ENCODE results near the gene ELOVL2. TPM values are rescaled to one million over a fixed set of nuclear protein-coding genes. Genes with fewer than 3 reads are reported as not detected.

The ELOVL2 gene
- total RNA-seq, 1 donor from 2014 or later: 0.31 TPM

- no peak for DNase-seq (ENCODE audit: low spot score)
Observed at GRCh38 chr6:11058406-11058805, 14.3 kb upstream of the ELOVL2 start.

- DNase-seq (ENCODE audit: low spot score): no peak
Observed at GRCh38 chr6:11056871-11057270, 12.8 kb upstream of the ELOVL2 start.

DNA sequence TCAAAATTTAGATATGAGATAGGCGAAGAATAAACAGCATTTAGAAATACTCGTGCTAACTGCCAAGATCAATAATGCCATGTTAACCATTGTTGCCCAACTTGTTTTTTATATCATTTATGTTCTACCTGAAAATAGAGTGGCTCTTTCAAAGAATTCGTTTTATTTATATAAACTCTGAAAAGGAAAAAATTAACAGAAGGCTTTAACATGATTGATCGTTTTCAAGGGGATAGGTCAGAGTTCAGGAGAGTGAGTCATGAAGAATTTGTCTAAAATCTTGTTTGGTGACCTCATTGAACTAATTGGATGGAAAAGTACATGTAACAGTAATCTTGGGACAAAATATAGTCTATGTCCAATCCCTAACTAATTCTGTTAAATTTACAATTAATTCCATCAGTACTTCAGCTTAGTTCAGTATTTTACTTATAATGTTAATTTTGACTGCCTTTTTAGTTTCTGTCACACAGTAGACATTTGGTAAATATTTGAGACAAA lies 11.1 kb upstream of the ELOVL2 start:
- no peak for DNase-seq (ENCODE audit: low spot score)

- DNase-seq (ENCODE audit: low spot score): no peak
Observed at GRCh38 chr6:11054722-11055121, 10.6 kb upstream of the ELOVL2 start.

DNA sequence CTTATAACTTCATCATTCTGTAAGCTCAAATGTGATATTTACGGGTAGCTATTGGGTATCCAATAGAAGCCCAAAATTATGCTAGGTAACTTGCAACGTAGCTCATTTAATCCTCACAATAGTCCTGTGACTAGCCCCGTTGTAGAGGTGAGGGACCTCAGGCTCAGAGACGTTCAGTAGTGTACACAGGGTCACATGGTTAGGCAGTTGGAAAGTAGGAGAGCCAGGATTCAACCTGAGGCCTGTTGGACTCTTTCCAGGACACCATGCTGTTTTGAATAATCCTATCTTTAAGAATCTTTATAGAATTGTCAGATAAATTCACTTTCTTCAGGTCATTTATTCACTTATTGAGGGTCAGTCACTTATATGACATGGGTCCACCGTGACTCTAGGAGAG lies 9.2 kb upstream of the ELOVL2 start:
- no peak for DNase-seq (ENCODE audit: low spot score)

DNA sequence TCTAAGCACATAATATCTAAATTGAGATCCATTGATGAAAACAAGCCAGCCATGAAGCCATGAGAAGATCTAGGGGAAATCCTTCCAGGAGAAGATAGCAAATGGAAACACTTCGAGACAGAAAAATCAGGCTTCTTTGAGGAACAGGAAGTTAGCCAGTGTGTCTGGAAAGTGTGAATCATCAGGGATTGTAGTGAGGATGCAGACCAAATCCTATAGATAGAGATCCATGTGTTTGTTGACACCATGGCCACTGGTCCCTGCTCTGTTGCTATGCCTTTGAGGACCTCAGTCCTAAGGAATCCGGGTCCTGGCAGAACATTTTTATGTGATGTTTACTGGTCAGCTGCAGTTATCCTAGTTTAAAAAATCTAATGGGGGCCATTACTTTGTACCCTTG lies 6.6 kb upstream of the ELOVL2 start:
- DNase-seq (ENCODE audit: low spot score): no peak

- DNase-seq (ENCODE audit: low spot score): no peak
Observed at GRCh38 chr6:11044712-11045167, 635 bp upstream of the ELOVL2 start.

GRCh38 chr6:11043378-11043960 lies 636 bp downstream of the ELOVL2 start:
- DNase-seq (ENCODE audit: low spot score): no peak

- no peak for DNase-seq (ENCODE audit: low spot score)
Observed at GRCh38 chr6:11042750-11043377, 1.2 kb downstream of the ELOVL2 start.

DNA sequence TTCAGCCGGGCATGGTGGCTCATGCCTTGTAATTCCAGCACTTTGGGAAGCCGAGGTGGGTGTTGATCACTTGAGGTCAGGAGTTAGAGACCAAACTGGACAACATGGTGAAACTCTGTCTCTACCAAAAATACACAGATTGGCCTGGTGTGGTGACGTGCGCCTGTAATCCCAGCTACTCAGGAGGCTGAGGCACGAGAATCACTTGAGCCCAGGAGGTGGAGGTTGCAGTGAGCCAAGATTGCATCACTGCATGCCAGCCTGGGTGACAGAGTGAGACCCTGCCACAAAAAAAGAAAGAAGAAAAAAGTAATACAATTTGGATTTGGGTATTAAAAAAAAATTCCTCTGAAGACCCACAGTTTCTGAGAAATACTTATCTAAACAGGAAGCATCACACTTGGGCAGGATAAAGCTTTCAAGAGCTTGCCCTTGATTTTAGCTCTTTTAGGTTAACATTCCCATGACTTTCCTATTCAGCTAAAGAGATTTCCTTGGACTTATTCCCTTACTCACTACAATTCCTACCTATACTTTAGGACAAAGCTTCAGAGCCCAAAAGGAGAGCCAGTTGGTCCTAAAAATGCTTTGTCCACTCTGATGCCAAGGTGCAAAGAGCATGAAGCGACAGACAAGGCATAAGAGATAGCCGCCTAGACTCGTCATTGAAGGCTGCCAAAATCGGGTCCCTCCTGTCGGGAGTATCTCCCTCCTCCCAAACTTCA lies 1.9 kb downstream of the ELOVL2 start:
- no peak for DNase-seq (ENCODE audit: low spot score)

DNA sequence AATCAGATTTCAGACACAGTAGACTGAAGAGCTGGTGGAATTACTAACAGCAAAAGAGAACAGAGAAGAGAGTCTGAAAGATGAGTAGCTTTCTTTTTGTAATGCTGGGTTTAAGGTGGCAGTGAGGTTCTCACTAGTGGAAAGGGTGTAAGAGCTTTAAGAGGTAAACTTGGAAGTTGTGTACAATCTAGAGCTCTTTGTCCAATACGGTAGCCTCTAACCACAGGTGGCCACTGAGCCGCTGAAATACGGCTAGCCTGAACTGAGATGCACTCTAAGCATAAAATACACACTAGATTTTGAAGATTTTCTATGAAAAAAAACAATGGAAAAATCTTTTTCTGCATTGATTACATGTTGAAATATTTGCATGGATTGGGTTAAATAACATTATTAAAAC lies 4.0 kb downstream of the ELOVL2 start:
- no peak for DNase-seq (ENCODE audit: low spot score)

GRCh38 chr6:11039040-11039439 lies 5.1 kb downstream of the ELOVL2 start:
- no peak for DNase-seq (ENCODE audit: low spot score)

GRCh38 chr6:11036977-11037430 lies 7.1 kb downstream of the ELOVL2 start:
- DNase-seq (ENCODE audit: low spot score): no peak

GRCh38 chr6:11036351-11036740 lies 7.8 kb downstream of the ELOVL2 start:
- no peak for DNase-seq (ENCODE audit: low spot score)

DNA sequence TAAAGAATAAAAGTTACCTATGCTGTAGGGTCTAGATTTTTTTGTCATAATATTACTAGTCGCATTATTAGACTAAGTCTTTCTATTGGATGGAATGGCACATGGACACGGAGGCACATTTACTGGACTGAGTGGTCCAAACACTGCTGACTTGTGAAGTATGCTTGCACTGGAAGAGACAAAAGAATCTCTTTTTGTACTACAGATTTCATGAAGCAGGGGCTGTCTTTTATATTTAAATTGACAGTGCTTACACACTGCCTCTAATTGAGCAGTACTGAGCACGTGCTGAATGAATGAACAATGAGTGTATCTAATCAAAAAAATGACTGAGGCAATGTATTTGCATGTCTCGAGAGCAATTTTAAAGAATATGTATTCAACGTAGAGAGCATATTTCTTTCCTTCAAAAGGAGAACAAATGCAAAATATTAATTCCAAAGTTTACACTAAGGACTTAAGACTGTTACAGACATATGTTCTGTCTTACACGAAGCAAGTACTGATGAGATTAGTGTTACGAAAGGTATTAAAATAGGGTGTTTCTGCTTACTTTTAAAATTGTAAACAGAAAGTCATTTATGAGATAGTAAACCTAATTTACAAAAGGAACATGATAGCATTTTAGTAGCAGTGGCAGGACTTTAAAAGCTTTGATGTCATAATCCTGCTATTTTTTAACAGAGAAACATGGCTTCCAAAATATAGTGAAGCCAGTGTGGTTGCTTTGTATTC lies 8.3 kb downstream of the ELOVL2 start:
- no peak for DNase-seq (ENCODE audit: low spot score)

GRCh38 chr6:11033825-11034224 lies 10.3 kb downstream of the ELOVL2 start:
- DNase-seq (ENCODE audit: low spot score): no peak

DNA sequence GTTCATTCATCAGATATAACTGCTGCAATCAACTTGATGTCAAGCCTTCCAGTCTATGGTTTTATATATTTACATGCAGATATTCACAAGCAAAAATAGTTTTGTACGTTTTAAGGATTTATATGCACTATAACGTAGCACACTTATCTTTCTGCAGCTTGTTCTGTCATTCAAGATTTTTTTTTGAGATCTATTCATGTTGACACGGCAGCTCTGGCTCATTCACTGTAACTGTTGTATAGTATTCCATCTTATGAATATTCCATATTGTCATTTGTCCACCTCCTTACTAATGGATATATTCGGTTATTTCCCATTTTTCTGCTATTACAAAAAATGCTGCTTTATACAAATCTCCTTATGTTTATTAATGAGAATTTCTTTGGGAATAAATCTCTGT lies 13.2 kb downstream of the ELOVL2 start:
- DNase-seq (ENCODE audit: low spot score): no peak

DNA sequence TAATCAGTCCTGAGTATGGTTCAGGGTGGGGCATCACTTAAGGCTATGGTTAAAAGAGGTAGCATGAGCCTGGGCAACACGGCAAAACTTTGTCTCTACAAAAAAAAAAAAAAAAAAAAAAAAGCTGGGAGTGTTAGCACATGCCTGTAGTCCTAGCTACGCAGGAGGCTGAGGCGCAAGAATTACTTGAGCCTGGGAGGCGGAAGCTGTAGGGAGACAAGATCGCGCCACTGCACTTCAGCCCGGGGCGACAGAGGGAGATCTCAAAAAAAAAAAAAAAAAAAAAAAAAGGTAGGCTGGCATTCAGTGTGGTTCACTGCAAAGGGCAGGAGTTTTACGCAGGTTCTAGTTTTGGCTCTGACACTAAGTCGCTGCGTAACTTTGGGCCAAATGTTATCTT lies 15.1 kb downstream of the ELOVL2 start:
- DNase-seq (ENCODE audit: low spot score): no peak

DNA sequence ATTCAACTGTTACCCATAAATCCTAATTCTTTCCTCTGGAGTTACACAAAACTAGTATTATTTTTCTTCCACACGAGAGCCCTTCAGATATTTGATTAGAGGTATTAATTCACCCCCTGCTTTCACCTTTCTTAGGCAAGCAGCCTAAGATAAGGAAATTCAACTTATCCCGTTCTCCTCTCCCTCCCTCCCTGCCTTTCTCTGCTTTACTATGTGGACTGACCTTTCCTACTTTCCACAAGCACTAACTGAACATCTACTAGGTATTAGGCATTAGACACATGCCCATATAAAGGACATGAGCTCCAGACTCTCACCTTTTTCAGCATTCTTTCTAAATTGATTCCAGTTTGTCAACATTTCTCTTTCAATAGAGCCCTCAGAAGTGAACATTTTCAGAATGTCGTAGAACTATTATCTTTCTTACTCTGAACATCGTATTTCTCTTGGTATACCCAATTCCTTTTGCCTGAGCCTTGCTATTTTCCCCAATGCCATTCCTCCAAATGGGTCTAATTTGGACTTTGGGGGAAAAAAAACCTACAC lies 16.5 kb downstream of the ELOVL2 start:
- no peak for DNase-seq (ENCODE audit: low spot score)

GRCh38 chr6:11025921-11026635 lies 18.0 kb downstream of the ELOVL2 start:
- no peak for DNase-seq (ENCODE audit: low spot score)

- no peak for DNase-seq (ENCODE audit: low spot score)
Observed at GRCh38 chr6:11025130-11025529, 19.0 kb downstream of the ELOVL2 start.
